B cell (primary cell): Measurements from ENCODE around the gene FOXS1. TPM values are rescaled to one million over a fixed set of nuclear protein-coding genes. Genes with fewer than 3 reads are reported as not detected.
A peak's percentile ranks its signal among the peaks of the same experiment; 100 is the strongest.

Source experiments
- ATAC-seq: fragments of 200-7000 bp; cut with Tn5 transposase; one replicate; pipeline ENCODE4 v1.10.0; 2021; ENCODE audit warnings: low read depth, mild to moderate bottlenecking, moderate number of reproducible peaks, moderate library complexity
- CTCF ChIA-PET: fragments of 350-600 bp; sonication (Branson Sonifier 250); formaldehyde crosslinking; loops from one replicate; lab custom pipeline; 2021; ENCODE audit warnings: antibody characterized with exemption, inconsistent platforms; lab: Charles Lee
- POLR2A ChIA-PET: fragments of 350-600 bp; sonication (Branson Sonifier 250); formaldehyde crosslinking; loops from one replicate; lab custom pipeline; 2021; ENCODE audit warnings: antibody characterized with exemption; lab: Charles Lee
- DNase-seq: peaks from one replicate; pipeline ENCODE4 v3.0.0; 2013
- H2AFZ ChIP-seq: 2 replicates; pipeline ENCODE4 v1.6.1; 2012; ENCODE audit warnings: mild to moderate bottlenecking, low read depth, low read length; ENCODE audit not compliant: insufficient read depth, poor library complexity, severe bottlenecking
- H3K27ac ChIP-seq, 2 donors: 1 replicate in 1 of 2; 2 replicates in 1 of 2; pipeline ENCODE4 v1.5.1; 2012 to 2013; ENCODE audit warnings: low read length in 2 of 2, mild to moderate bottlenecking in 2 of 2, moderate library complexity in 1 of 2
- H3K27me3 ChIP-seq, 4 experiments: fragments of 200-600 bp in 1 of 4; sonication (generic) in 1 of 4; replicated peaks in 1 of 4; 1 replicate in 2 of 4; 2 replicates in 2 of 4; pipeline versions ENCODE4 v1.6.1 to v1.7.0; 2013 to 2016; ENCODE audit warnings: low read length in 3 of 4, mild to moderate bottlenecking in 2 of 4, mixed read lengths in 1 of 4, moderate library complexity in 1 of 4; ENCODE audit not compliant: insufficient read depth in 4 of 4, control insufficient read depth in 3 of 4; ENCODE audit errors: control extremely low read depth in 1 of 4
- H3K36me3 ChIP-seq, 2 experiments: replicated peaks in 1 of 2; 1 replicate in 1 of 2; 2 replicates in 1 of 2; pipeline versions ENCODE4 v1.6.1 to v1.7.1; 2013; ENCODE audit warnings: low read length in 1 of 2; ENCODE audit not compliant: insufficient read depth in 2 of 2, control insufficient read depth in 1 of 2; ENCODE audit errors: control extremely low read depth in 1 of 2, extremely low read depth in 1 of 2
- H3K4me1 ChIP-seq, 2 donors: fragments of 200-600 bp in 1 of 2; sonication (generic) in 1 of 2; 1 replicate in 1 of 2; 2 replicates in 1 of 2; pipeline versions ENCODE4 v1.5.1 to v1.6.1; 2013 to 2017; ENCODE audit warnings: low read length in 2 of 2; ENCODE audit not compliant: control insufficient read depth in 2 of 2, insufficient read depth in 2 of 2
- H3K4me2 ChIP-seq: replicated peaks from 2 replicates; pipeline ENCODE3; 2012; ENCODE audit warnings: mild to moderate bottlenecking, low read depth, low read length; ENCODE audit not compliant: poor library complexity, severe bottlenecking
- H3K4me3 ChIP-seq, 5 experiments: fragments of 200-600 bp in 1 of 5; sonication (generic) in 1 of 5; 1 replicate in 3 of 5; 2 replicates in 2 of 5; pipeline versions ENCODE4 v1.5.1 to v1.7.0; 2011 to 2016; ENCODE audit warnings: low read length in 4 of 5, mild to moderate bottlenecking in 4 of 5, low read depth in 2 of 5, control low read depth in 1 of 5, moderate library complexity in 1 of 5; ENCODE audit not compliant: insufficient read depth in 1 of 5; ENCODE audit errors: control extremely low read depth in 1 of 5, extremely low read depth in 1 of 5
- H3K79me2 ChIP-seq: fragments of 200-600 bp; sonication (generic); one replicate; pipeline ENCODE4 v1.6.0; 2016; ENCODE audit warnings: low read length; ENCODE audit not compliant: control insufficient read depth, insufficient read depth
- H3K9ac ChIP-seq: fragments of 200-600 bp; sonication (generic); 2 replicates; pipeline ENCODE4 v1.6.1; 2017; ENCODE audit warnings: mild to moderate bottlenecking, low read length, moderate library complexity
- H3K9me3 ChIP-seq, 3 donors: one replicate each; pipeline versions ENCODE4 v1.6.1 to v1.7.1; 2013; ENCODE audit warnings: low read length in 2 of 3; ENCODE audit not compliant: control insufficient read depth in 2 of 3, insufficient read depth in 1 of 3; ENCODE audit errors: control extremely low read depth in 1 of 3
- H4K20me1 ChIP-seq: 2 replicates; pipeline ENCODE4 v1.6.0; 2012; ENCODE audit warnings: mild to moderate bottlenecking, low read length; ENCODE audit not compliant: insufficient read depth, control insufficient read depth, poor library complexity, severe bottlenecking
- H3K27ac Mint-ChIP-seq: one replicate; pipeline ENCODE4 v1.8.0; 2021; ENCODE audit warnings: mixed read lengths
- H3K27me3 Mint-ChIP-seq: one replicate; pipeline ENCODE4 v1.8.0; 2021; ENCODE audit warnings: mixed read lengths
- H3K4me1 Mint-ChIP-seq: one replicate; pipeline ENCODE4 v1.8.0; 2021; ENCODE audit warnings: mixed read lengths
- H3K4me3 Mint-ChIP-seq: one replicate; pipeline ENCODE4 v1.8.0; 2021; ENCODE audit warnings: mixed read lengths
- H3K9me3 Mint-ChIP-seq: one replicate; pipeline ENCODE4 v1.8.0; 2022; ENCODE audit warnings: mixed read lengths; ENCODE audit not compliant: insufficient read depth
- CTCF ChIP-seq: fragments of 200-600 bp; IDR thresholded peaks from one replicate; pipeline ENCODE4 v1.8.0; 2022; ENCODE audit warnings: antibody characterized with exemption, mild to moderate bottlenecking
- EZH2 ChIP-seq: IDR thresholded peaks from 2 replicates; pipeline ENCODE4 v1.6.1; 2012; ENCODE audit warnings: borderline replicate concordance, low read depth, mild to moderate bottlenecking, moderate library complexity, low read length; ENCODE audit not compliant: insufficient read depth, poor library complexity, severe bottlenecking
- WGBS: methylation state at CpG from one replicate; pipeline ENCODE4 v1.1.5; 2013; ENCODE audit warnings: missing lambda C conversion rate; ENCODE audit not compliant: insufficient coverage; 5-methylcytosine and 5-hydroxymethylcytosine counted together
- intact Hi-C: fragments of 100-400 bp; cut with micrococcal nuclease; formaldehyde crosslinking; loops from one replicate; pipeline ENCODE4 v1.10.0; 2022
- polyA plus RNA-seq: library from polyadenylated mRNA; depleted of rRNA; stranded (reverse); fragments of >200 nt; gene quantifications from 2 replicates; pipeline ENCODE4 v1.2.3, GENCODE V29; 2012
- total RNA-seq, 2 donors: library from RNA; stranded (reverse); fragments of 120-200 nt in 1 of 2; gene quantifications; 1 replicate in 1 of 2; 2 replicates in 1 of 2; pipeline versions ENCODE4 v1.2.3 to v1.2.4, GENCODE V29; 2013 to 2022

The FOXS1 gene
- total and polyA plus RNA-seq, 2 donors (not counting 1 experiment from before 2014, with no cell fraction given): not detected

GRCh38 chr20:31858760-31859083, 13.3 kb upstream of the FOXS1 start:
- Histone ChIP-seq H3K4me3 (no peak overlapping the region), H3K36me3 (no peaks in the 10 kb centered on the region), H3K9ac (no peak overlapping the region), H3K4me1 (peaks cover 19 to 26% of the 10 kb centered on the region in 2 donors), H3K9me3 (peaks cover 0 to 5% (median 0%) of the 10 kb centered on the region in 3 donors), H2AFZ (no peak overlapping the region), H3K27ac (no peak overlapping the region), H4K20me1 (peaks cover 6% of the 10 kb centered on the region), H3K27me3 (peaks cover 0 to 25% (median 10%) of the 10 kb centered on the region in 4 experiments), H3K4me2 (peak overlapping the region; percentile 30), H3K79me2 (no peaks in the 10 kb centered on the region)
- peaks cover 29% of the 10 kb centered on the region for H3K4me1 Mint-ChIP-seq
- no peak overlapping the region for H3K27ac Mint-ChIP-seq
- H3K4me3 Mint-ChIP-seq: no peak overlapping the region
- H3K27me3 Mint-ChIP-seq: peaks cover 5% of the 10 kb centered on the region
- CTCF ChIA-PET: interaction anchor here (0.7 to 2.6 kb wide), 4 partner anchors 93 to 499 kb away, joined by 3 to 9 read pairs (median 3); partner anchors contain the start of genes ASXL1 and PDRG1
- POLR2A ChIA-PET: interaction anchor here (0.7 to 1.0 kb wide), 3 partner anchors 25 to 214 kb away, joined by 3 to 9 read pairs (median 5); no protein-coding TSS in a partner anchor
- intact Hi-C loops: loop anchor here (1.0 kb wide), 1 partner anchor 182 kb away; no protein-coding TSS in a partner anchor
- WGBS: 25% methylated on average over 2 of the region's 3 CpGs
- ATAC-seq (no peak), DNase-seq (no peak)
- no peaks in the 10 kb centered on the region for H3K9me3 Mint-ChIP-seq
- TF ChIP-seq EZH2 (no peak), CTCF (no peak)
